Astrocyte of the spinal cord (primary cell): Measurements from ENCODE around the gene DOK5.

Experiments
- DNase-seq: peaks from one replicate; pipeline ENCODE4 v3.0.0; 2011; ENCODE audit warnings: low read depth, low spot score
- H3K4me3 ChIP-seq: 2 replicates; pipeline ENCODE4 v1.5.1; 2011; ENCODE audit warnings: low read depth, mild to moderate bottlenecking, low read length, moderate library complexity
- CTCF ChIP-seq: IDR thresholded peaks from 2 replicates; pipeline ENCODE4 v1.5.1; 2012; ENCODE audit warnings: low read depth, mild to moderate bottlenecking, low read length, inconsistent platforms
- in situ Hi-C: cut with HindIII; loops from 2 replicates; pipeline ENCODE4 v1.10.0; 2017; ENCODE audit warnings: low sequenced_read_pairs

The DOK5 gene

GRCh38 chr20:54625497-54625896, 150.1 kb downstream of the DOK5 start:
- H3K4me3 ChIP-seq: no peak overlapping the region
- no peak for TF ChIP-seq CTCF
- in situ Hi-C loops: no loop called here
- DNase-seq: no peak

GRCh38 chr20:54626126-54626525, 150.7 kb downstream of the DOK5 start:
- DNase-seq: no peak
- in situ Hi-C loops: no loop called here
- no peak for TF ChIP-seq CTCF
- no peak overlapping the region for H3K4me3 ChIP-seq

- in situ Hi-C loops: no loop called here
- DNase-seq: no peak
- H3K4me3 ChIP-seq: no peak overlapping the region
- TF ChIP-seq CTCF: no peak
Observed at GRCh38 chr20:54629632-54630031, 154.2 kb downstream of the DOK5 start.

GRCh38 chr20:54630582-54630981, 155.2 kb downstream of the DOK5 start:
- no peak for TF ChIP-seq CTCF
- DNase-seq: no peak
- H3K4me3 ChIP-seq: no peak overlapping the region
- in situ Hi-C loops: no loop called here

- no peak for DNase-seq
- H3K4me3 ChIP-seq: no peak overlapping the region
- no peak for TF ChIP-seq CTCF
- in situ Hi-C loops: no loop called here
Observed at GRCh38 chr20:54631059-54631458, 155.7 kb downstream of the DOK5 start.

GRCh38 chr20:54633374-54634355, 158.3 kb downstream of the DOK5 start:
- in situ Hi-C loops: no loop called here
- DNase-seq: no peak
- TF ChIP-seq CTCF: no peak
- H3K4me3 ChIP-seq: no peak overlapping the region
